Common myeloid progenitor, CD34-positive (primary cell): Measurements from ENCODE around the gene ASPN. TPM values are rescaled to one million over a fixed set of nuclear protein-coding genes. Genes with fewer than 3 reads are reported as not detected.

Experiments used
- CTCF ChIA-PET: fragments of 350-600 bp; sonication (Branson Sonifier 250); formaldehyde crosslinking; loops from one replicate; lab custom pipeline; 2021; ENCODE audit warnings: antibody characterized with exemption; lab: Charles Lee
- POLR2A ChIA-PET: fragments of 350-600 bp; sonication (Branson Sonifier 250); formaldehyde crosslinking; loops from one replicate; lab custom pipeline; 2021; ENCODE audit warnings: antibody characterized with exemption; lab: Charles Lee
- DNase-seq, 3 donors: peaks; one replicate each; pipeline versions ENCODE4 v3.0.0 to v3.0.0-alpha.2; 2013
- H3K27ac ChIP-seq, 2 experiments: 1 replicate in 1 of 2; 2 replicates in 1 of 2; pipeline ENCODE4 v1.7.0; 2013; ENCODE audit warnings: inconsistent platforms in 2 of 2, low read length in 2 of 2, mild to moderate bottlenecking in 2 of 2, low read depth in 1 of 2, moderate library complexity in 1 of 2; ENCODE audit not compliant: severe bottlenecking in 2 of 2, insufficient read depth in 1 of 2, poor library complexity in 1 of 2
- H3K27me3 ChIP-seq, 5 experiments: replicated peaks in 2 of 5; 1 replicate in 3 of 5; 2 replicates in 2 of 5; pipeline versions ENCODE4 v1.6.1 to v1.7.0; 2013; ENCODE audit warnings: low read length in 4 of 5, mild to moderate bottlenecking in 2 of 5, moderate library complexity in 2 of 5, inconsistent platforms in 1 of 5; ENCODE audit not compliant: insufficient read depth in 5 of 5, control insufficient read depth in 4 of 5
- H3K36me3 ChIP-seq, 4 experiments: 1 replicate in 2 of 4; 2 replicates in 2 of 4; pipeline versions ENCODE4 v1.6.1 to v1.7.0; 2013; ENCODE audit warnings: low read length in 3 of 4, control low read depth in 1 of 4, mild to moderate bottlenecking in 1 of 4; ENCODE audit not compliant: control insufficient read depth in 4 of 4, insufficient read depth in 4 of 4
- H3K4me1 ChIP-seq, 4 experiments: 1 replicate in 3 of 4; 2 replicates in 1 of 4; pipeline versions ENCODE4 v1.6.1 to v1.7.1; 2013; ENCODE audit warnings: low read length in 3 of 4, mild to moderate bottlenecking in 3 of 4, control low read depth in 1 of 4, inconsistent platforms in 1 of 4, moderate library complexity in 1 of 4; ENCODE audit not compliant: control insufficient read depth in 4 of 4, insufficient read depth in 4 of 4; ENCODE audit errors: control extremely low read depth in 1 of 4
- H3K4me3 ChIP-seq, 7 experiments: 1 replicate in 4 of 7; 2 replicates in 3 of 7; pipeline versions ENCODE4 v1.5.1 to v1.7.0; 2013; ENCODE audit warnings: mild to moderate bottlenecking in 7 of 7, low read length in 6 of 7, moderate library complexity in 6 of 7, inconsistent platforms in 2 of 7, low read depth in 2 of 7, control low read depth in 1 of 7; ENCODE audit not compliant: insufficient read depth in 4 of 7, control insufficient read depth in 1 of 7; ENCODE audit errors: extremely low read depth in 1 of 7
- H3K9me3 ChIP-seq, 5 experiments: 1 replicate in 4 of 5; 2 replicates in 1 of 5; pipeline versions ENCODE4 v1.6.1 to v1.7.1; 2013; ENCODE audit warnings: low read length in 4 of 5, mild to moderate bottlenecking in 2 of 5, inconsistent platforms in 1 of 5, low read depth in 1 of 5, moderate library complexity in 1 of 5; ENCODE audit not compliant: control insufficient read depth in 4 of 5, insufficient read depth in 2 of 5; ENCODE audit errors: control extremely low read depth in 1 of 5
- WGBS: methylation state at CpG from one replicate; pipeline ENCODE4 v1.1.5; 2013; ENCODE audit not compliant: insufficient coverage; 5-methylcytosine and 5-hydroxymethylcytosine counted together
- polyA plus RNA-seq: library from polyadenylated mRNA; unstranded; fragments of 120-200 nt; gene quantifications from one replicate; pipeline ENCODE4 v1.2.1, GENCODE V29; 2013

The ASPN gene
- 0.01 TPM for polyA plus RNA-seq

DNA sequence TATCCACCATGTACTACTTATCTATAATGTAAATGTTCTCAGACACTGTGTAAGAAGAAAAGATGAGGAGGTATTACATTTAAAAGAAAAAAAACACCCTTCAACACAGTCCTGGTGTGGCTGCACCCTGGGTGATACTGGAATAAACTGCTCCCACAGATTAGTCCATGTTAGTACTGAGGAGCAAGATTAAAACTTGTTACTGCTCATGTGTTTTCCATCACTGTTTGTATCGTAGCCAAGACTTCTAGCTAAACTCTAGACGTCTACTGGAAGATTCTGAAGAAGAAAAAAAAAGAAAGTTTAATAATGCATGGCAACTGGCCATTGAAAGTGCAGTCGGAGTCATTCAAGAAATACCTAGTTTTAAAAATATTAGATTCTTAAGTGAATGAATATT lies at the start of gene ASPN:
Gene ASPN (minus strand): TSS at position 178 of the 400 bp plus-strand sequence.
- no peak within 1 kb of the TSS for H3K4me3 ChIP-seq
- H3K36me3 ChIP-seq = no peaks in the 10 kb centered on the region
- H3K27me3 ChIP-seq = no peaks in the 10 kb centered on the region
- ChIA-PET POLR2A (no interaction called here), CTCF (interaction anchor here (1.1 kb wide), 2 partner anchors 18 to 19 kb away, joined by 3 read pairs; no protein-coding TSS in a partner anchor)
- H3K9me3 ChIP-seq = no peaks in the 10 kb centered on the region
- DNase-seq = no peak
- H3K4me1 ChIP-seq = peaks cover 0 to 11% (median 1%) of the 10 kb centered on the region in 4 experiments
- no peak within 1 kb of the TSS for H3K27ac ChIP-seq
- 100% methylated on average over 2 of the region's 3 CpGs for WGBS

DNA sequence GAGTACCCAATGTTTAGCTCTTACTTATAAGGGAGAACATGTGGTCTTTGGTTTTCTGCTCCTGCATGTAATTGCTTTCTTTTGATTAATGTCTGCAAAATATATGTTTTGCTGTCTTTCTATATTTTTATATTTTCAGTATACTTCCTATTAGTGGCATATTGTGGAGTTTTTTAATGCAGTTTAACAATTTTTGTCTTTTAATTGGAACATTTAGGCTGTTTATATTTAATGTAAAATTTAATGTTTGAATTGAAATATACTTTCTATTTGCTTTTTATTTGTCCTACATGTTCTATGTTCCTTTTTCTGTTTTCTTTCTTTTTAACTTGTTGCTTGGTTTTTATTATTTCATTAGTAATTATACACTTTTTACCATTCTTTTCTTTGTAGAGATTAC lies 48.6 kb upstream of the ASPN start:
- Histone ChIP-seq H3K4me3 (no peak overlapping the region), H3K27me3 (no peaks in the 10 kb centered on the region), H3K9me3 (peaks cover 0 to 10% (median 2%) of the 10 kb centered on the region in 5 experiments), H3K36me3 (no peaks in the 10 kb centered on the region), H3K27ac (no peak overlapping the region), H3K4me1 (no peaks in the 10 kb centered on the region)
- CTCF ChIA-PET = no interaction called here
- DNase-seq = no peak
- POLR2A ChIA-PET = no interaction called here

DNA sequence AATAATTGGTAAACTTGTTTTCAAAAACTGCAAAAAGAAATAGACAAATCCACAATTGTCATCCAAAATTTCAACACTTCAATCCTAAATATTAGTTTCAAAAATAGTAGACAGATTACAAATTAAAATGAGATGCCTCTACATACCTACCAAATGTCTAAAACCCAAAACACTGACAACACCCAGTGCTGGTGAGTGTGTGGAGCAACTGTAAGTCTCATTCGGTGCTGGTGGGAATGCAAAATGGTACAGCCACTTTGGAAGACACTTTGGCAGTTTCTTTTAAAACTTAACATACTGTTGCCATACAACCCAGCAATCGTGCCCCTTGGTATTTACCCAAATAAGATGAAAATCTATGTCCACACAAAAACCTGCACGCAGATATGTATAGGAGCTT lies 46.8 kb upstream of the ASPN start:
- peaks cover 0 to 10% (median 2%) of the 10 kb centered on the region in 5 experiments for H3K9me3 ChIP-seq
- H3K36me3 ChIP-seq = no peaks in the 10 kb centered on the region
- DNase-seq = no peak
- ChIA-PET POLR2A (no interaction called here), CTCF (no interaction called here)
- H3K27ac ChIP-seq = no peak overlapping the region
- no peaks in the 10 kb centered on the region for H3K4me1 ChIP-seq
- 100% methylated on average over 1 of the region's 3 CpGs for WGBS
- H3K27me3 ChIP-seq = no peaks in the 10 kb centered on the region
- no peak overlapping the region for H3K4me3 ChIP-seq

DNA sequence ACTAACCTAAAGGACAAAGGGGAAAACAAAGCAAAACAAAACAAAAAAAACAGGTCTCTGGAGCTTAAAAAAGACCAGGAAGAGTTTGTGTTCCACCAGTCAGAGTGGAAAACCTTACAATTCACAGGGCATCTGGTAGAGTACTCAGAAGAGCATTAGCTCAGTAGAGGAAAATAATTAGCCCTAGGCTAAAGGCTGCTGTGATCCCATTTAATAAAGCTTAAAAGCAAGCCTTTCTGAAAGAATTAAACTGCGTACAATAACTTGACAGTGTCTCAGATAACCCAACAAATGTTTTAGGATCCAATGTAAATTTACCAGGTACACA lies 46.2 kb upstream of the ASPN start:
- 100% methylated on average over 1 of the region's 1 CpG for WGBS
- H3K27ac ChIP-seq = no peak overlapping the region
- DNase-seq = no peak
- CTCF ChIA-PET = interaction anchor here (1.2 kb wide), 1 partner anchor 10 kb away, joined by 4 read pairs; no protein-coding TSS in a partner anchor
- no peaks in the 10 kb centered on the region for H3K27me3 ChIP-seq
- no peaks in the 10 kb centered on the region for H3K4me1 ChIP-seq
- peaks cover 0 to 10% (median 2%) of the 10 kb centered on the region in 5 experiments for H3K9me3 ChIP-seq
- POLR2A ChIA-PET = no interaction called here
- H3K4me3 ChIP-seq = no peak overlapping the region
- no peaks in the 10 kb centered on the region for H3K36me3 ChIP-seq

DNA sequence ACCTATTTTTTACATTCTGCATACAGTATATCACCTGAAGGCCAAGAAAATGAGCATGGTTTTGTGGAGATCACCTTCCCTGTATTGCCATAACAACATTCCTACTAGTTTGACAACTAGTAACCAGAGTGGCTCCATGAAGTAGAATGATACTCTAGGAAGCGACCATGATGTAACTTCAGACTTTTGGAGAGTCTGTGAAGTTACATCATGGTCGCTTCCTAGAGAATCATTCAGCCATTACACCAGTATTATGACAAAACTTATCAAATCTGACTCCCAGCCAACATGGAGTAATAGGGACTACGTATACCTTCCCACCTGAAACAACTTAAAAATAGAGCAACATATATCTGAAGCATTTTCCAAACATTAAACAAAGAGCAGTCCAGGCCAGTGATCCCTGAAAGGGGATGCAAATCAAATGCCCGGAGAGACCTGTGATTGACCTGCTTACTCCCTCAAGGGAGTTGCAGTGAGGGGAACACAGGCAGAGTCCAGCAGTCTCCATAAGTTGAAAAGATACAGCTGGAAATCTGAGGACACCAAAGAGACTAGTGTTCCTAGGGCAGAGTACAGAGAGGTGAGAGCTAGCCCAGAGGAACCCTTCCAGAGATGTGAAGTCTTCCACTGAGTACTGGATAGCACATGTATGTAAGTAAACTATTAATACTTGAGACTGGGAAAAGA lies 45.7 kb upstream of the ASPN start:
- no peaks in the 10 kb centered on the region for H3K36me3 ChIP-seq
- H3K27me3 ChIP-seq = no peaks in the 10 kb centered on the region
- no peak overlapping the region for H3K27ac ChIP-seq
- ChIA-PET POLR2A (no interaction called here), CTCF (interaction anchor here (1.2 kb wide), 1 partner anchor 9 kb away, joined by 4 read pairs; no protein-coding TSS in a partner anchor)
- 94% methylated on average over 2 of the region's 4 CpGs for WGBS
- H3K4me1 ChIP-seq = no peaks in the 10 kb centered on the region
- no peak for DNase-seq
- peaks cover 0 to 10% (median 2%) of the 10 kb centered on the region in 5 experiments for H3K9me3 ChIP-seq
- H3K4me3 ChIP-seq = no peak overlapping the region

DNA sequence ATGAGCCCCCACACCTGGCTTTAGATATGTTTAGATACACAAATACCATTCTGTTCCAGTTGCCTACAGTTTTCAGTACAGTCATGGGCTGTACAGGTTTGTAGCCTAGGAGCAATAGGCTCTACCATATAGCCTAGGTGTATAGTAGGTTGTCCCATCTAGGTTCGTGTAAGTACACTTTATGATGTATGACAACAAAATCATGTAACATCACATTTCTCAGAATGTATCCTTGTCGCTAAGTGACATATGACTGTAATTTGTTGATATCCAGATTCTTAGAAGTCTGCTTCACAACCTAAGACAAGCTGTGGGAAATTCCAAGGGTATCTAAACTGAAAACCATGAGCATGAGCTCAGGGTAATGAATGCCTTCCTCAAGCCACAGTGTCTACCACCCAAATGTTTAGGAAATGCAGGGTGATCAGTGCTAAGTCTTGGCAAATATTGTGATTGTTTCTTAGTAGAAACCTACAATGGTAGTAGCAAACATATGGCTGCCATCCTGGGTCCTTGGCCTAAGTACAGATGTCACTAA lies 45.1 kb upstream of the ASPN start:
- Histone ChIP-seq H3K4me1 (no peaks in the 10 kb centered on the region), H3K4me3 (no peak overlapping the region), H3K36me3 (no peaks in the 10 kb centered on the region), H3K9me3 (peaks cover 0 to 10% (median 2%) of the 10 kb centered on the region in 5 experiments), H3K27ac (no peak overlapping the region), H3K27me3 (no peaks in the 10 kb centered on the region)
- WGBS = 100% methylated on average over 1 of the region's 2 CpGs
- ChIA-PET CTCF (no interaction called here), POLR2A (no interaction called here)
- DNase-seq = no peak

DNA sequence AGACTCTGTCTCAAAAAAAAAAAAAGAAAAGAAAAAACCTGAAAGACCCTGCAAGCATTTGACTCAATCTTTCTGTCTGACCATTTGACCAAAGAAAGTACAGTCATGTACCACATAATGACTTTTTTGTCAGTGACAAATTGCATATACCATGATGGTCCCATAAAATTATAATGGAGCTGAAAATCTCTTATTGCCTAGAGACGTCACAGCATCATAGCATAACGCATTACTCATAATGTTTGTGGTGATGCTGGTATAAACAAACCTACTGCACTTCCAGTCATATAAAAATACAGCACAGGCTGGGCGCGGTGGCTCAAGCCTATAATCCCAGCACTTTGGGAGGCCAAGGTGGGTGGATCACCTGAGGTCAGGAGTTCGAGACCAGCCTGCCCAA lies 43.0 kb upstream of the ASPN start:
- Histone ChIP-seq H3K4me3 (no peak overlapping the region), H3K4me1 (no peaks in the 10 kb centered on the region), H3K9me3 (peaks cover 0 to 3% (median 0%) of the 10 kb centered on the region in 5 experiments), H3K36me3 (no peaks in the 10 kb centered on the region), H3K27ac (no peak overlapping the region), H3K27me3 (no peaks in the 10 kb centered on the region)
- ChIA-PET CTCF (interaction anchor here (0.7 kb wide), 1 partner anchor 9 kb away, joined by 4 read pairs; no protein-coding TSS in a partner anchor), POLR2A (no interaction called here)
- no peak for DNase-seq
- no CpG with 5 or more reads among the region's 5 CpGs for WGBS
